WTC11 (cell line): Measurements from ENCODE around the gene CERS3. TPM values are rescaled to one million over a fixed set of nuclear protein-coding genes. Genes with fewer than 3 reads are reported as not detected.

Source experiments
- ATAC-seq: fragments of 200-7000 bp; cut with Tn5 transposase; 2 replicates; pipeline ENCODE4 v1.10.0; 2021; ENCODE audit warnings: mild to moderate bottlenecking, moderate library complexity
- CTCF ChIA-PET: fragments of 300-600 bp; sonication (Branson Sonifier 250); formaldehyde crosslinking; loops from one replicate; lab custom pipeline; 2021; ENCODE audit warnings: antibody characterized with exemption; lab: Charles Lee
- POLR2A ChIA-PET: fragments of 350-600 bp; sonication (Branson Sonifier 250); formaldehyde crosslinking; loops from one replicate; lab custom pipeline; 2021; ENCODE audit warnings: antibody characterized with exemption; lab: Charles Lee
- DNase-seq: peaks from one replicate; pipeline ENCODE4 v3.0.0; 2021; ENCODE audit warnings: low spot score
- H3K27ac Mint-ChIP-seq: 2 replicates; pipeline ENCODE4 v1.8.0; 2021; ENCODE audit warnings: mixed read lengths
- H3K27me3 Mint-ChIP-seq: 2 replicates; pipeline ENCODE4 v1.8.0; 2021; ENCODE audit warnings: low read depth, mild to moderate bottlenecking, moderate library complexity, mixed read lengths
- H3K36me3 Mint-ChIP-seq: 2 replicates; pipeline ENCODE4 v1.8.0; 2021; ENCODE audit warnings: mixed read lengths
- H3K4me1 Mint-ChIP-seq: 2 replicates; pipeline ENCODE4 v1.8.0; 2022; ENCODE audit warnings: mixed read lengths
- H3K4me3 Mint-ChIP-seq: 2 replicates; pipeline ENCODE4 v1.8.0; 2021; ENCODE audit warnings: mild to moderate bottlenecking, moderate library complexity, mixed read lengths
- H3K9me3 Mint-ChIP-seq: 2 replicates; pipeline ENCODE4 v1.8.0; 2021; ENCODE audit warnings: mixed read lengths
- ARID4B ChIP-seq: sonication (generic); formaldehyde crosslinking; IDR thresholded peaks from 2 replicates; pipeline ENCODE4 v1.8.0; 2023; ENCODE audit warnings: missing genetic modification reagents, mild to moderate bottlenecking, borderline replicate concordance
- CBFB ChIP-seq: sonication (generic); formaldehyde crosslinking; IDR thresholded peaks from 2 replicates; pipeline ENCODE4 v1.8.1; 2022; ENCODE audit warnings: mild to moderate bottlenecking, low read depth, missing genetic modification reagents
- E2F4 ChIP-seq: sonication (generic); formaldehyde crosslinking; IDR thresholded peaks from 2 replicates; pipeline ENCODE4 v1.8.1; 2022; ENCODE audit warnings: low read depth, mild to moderate bottlenecking, moderate library complexity, missing genetic modification reagents, borderline replicate concordance
- ERG ChIP-seq: fragments of 250-450 bp; sonication (Bioruptor Pico); IDR thresholded peaks from 2 replicates; pipeline ENCODE4 v1.8.0; 2021; ENCODE audit warnings: mild to moderate bottlenecking
- FOXK1 ChIP-seq: sonication (generic); formaldehyde crosslinking; IDR thresholded peaks from 2 replicates; pipeline ENCODE4 v1.8.0; 2022; ENCODE audit warnings: mild to moderate bottlenecking, moderate library complexity, missing genetic modification reagents
- HMGA2 ChIP-seq: fragments of 250-450 bp; sonication (Bioruptor Pico); IDR thresholded peaks from 2 replicates; pipeline ENCODE4 v1.4.0; 2021; ENCODE audit warnings: mild to moderate bottlenecking, moderate library complexity
- IRF1 ChIP-seq: sonication (generic); formaldehyde crosslinking; IDR thresholded peaks from 2 replicates; pipeline ENCODE4 v1.8.0; 2023; ENCODE audit warnings: missing genetic modification reagents
- IRF2 ChIP-seq: sonication (generic); formaldehyde crosslinking; IDR thresholded peaks from 2 replicates; pipeline ENCODE4 v1.8.0; 2022; ENCODE audit warnings: low read depth, missing genetic modification reagents, borderline replicate concordance
- NR1H2 ChIP-seq: sonication (generic); formaldehyde crosslinking; IDR thresholded peaks from 2 replicates; pipeline ENCODE4 v1.9.0; 2021; ENCODE audit warnings: mild to moderate bottlenecking, moderate library complexity, missing genetic modification reagents
- SOX15 ChIP-seq: fragments of 250-450 bp; sonication (Bioruptor Pico); IDR thresholded peaks from 2 replicates; pipeline ENCODE4 v1.9.0; 2021; ENCODE audit warnings: mild to moderate bottlenecking
- USF2 ChIP-seq: sonication (generic); formaldehyde crosslinking; IDR thresholded peaks from 2 replicates; pipeline ENCODE4 v1.8.1; 2023; ENCODE audit warnings: mild to moderate bottlenecking, missing genetic modification reagents, moderate library complexity
- ZNF396 ChIP-seq: fragments of 250-450 bp; sonication (Bioruptor Pico); IDR thresholded peaks from 2 replicates; pipeline ENCODE4 v1.8.0; 2021; ENCODE audit warnings: mild to moderate bottlenecking, moderate library complexity, borderline replicate concordance
- ZNF425 ChIP-seq: fragments of 250-450 bp; sonication (Bioruptor Pico); conservative IDR thresholded peaks from 2 replicates; pipeline ENCODE4 v1.9.0; 2021; ENCODE audit warnings: mild to moderate bottlenecking
- total RNA-seq: library from RNA; stranded (reverse); gene quantifications from 3 replicates; pipeline ENCODE4 v1.2.3, GENCODE V29; 2021
- TF ChIP-seq, protein P1 (sequence below): sonication (generic); formaldehyde crosslinking; IDR thresholded peaks from 2 replicates; pipeline ENCODE4 v1.8.1; 2023; ENCODE audit warnings: mild to moderate bottlenecking, moderate library complexity, missing genetic modification reagents
- TF ChIP-seq, protein P2 (sequence below): sonication (generic); formaldehyde crosslinking; IDR thresholded peaks from 2 replicates; pipeline ENCODE4 v1.8.0; 2022; ENCODE audit warnings: missing genetic modification reagents
- TF ChIP-seq, protein P3 (sequence below): sonication (generic); formaldehyde crosslinking; IDR thresholded peaks from 2 replicates; pipeline ENCODE4 v1.8.0; 2022; ENCODE audit warnings: mild to moderate bottlenecking, missing genetic modification reagents

The CERS3 gene
- total RNA-seq, 1 experiment from 2014 or later, result 0.74 TPM

DNA sequence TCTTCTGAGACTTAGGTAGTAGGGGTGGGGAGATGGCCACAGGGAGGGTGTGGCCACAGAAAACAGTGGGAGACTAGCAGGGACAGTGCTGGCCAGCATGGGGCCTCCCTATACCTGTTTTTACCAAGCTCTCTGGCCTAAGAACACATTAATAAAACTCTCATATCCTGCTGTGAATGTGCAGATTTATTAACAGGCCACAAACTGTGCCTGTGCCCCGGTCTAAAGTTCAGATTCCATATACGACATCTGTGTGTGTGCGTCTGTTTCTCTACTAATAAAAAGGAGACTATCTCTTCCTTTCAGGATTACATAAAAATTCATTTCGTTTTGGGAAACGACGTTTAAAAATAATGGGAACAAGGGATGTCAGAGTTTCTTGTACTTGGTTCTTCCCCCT is 94.2 kb downstream of the CERS3 start (continued):
- no peak for TF ChIP-seq ZNF396
- TF ChIP-seq CBFB, result no peak
- no peak for TF ChIP-seq FOXK1 (CRISPR knock-in tag)
- no peak for TF ChIP-seq SOX15
- TF ChIP-seq, protein P1, sequence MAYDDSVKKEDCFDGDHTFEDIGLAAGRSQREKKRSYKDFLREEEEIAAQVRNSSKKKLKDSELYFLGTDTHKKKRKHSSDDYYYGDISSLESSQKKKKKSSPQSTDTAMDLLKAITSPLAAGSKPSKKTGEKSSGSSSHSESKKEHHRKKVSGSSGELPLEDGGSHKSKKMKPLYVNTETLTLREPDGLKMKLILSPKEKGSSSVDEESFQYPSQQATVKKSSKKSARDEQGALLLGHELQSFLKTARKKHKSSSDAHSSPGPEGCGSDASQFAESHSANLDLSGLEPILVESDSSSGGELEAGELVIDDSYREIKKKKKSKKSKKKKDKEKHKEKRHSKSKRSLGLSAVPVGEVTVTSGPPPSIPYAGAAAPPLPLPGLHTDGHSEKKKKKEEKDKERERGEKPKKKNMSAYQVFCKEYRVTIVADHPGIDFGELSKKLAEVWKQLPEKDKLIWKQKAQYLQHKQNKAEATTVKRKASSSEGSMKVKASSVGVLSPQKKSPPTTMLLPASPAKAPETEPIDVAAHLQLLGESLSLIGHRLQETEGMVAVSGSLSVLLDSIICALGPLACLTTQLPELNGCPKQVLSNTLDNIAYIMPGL (CRISPR knock-in tag), result no peak
- TF ChIP-seq ERG, result no peak
- TF ChIP-seq, protein P2, sequence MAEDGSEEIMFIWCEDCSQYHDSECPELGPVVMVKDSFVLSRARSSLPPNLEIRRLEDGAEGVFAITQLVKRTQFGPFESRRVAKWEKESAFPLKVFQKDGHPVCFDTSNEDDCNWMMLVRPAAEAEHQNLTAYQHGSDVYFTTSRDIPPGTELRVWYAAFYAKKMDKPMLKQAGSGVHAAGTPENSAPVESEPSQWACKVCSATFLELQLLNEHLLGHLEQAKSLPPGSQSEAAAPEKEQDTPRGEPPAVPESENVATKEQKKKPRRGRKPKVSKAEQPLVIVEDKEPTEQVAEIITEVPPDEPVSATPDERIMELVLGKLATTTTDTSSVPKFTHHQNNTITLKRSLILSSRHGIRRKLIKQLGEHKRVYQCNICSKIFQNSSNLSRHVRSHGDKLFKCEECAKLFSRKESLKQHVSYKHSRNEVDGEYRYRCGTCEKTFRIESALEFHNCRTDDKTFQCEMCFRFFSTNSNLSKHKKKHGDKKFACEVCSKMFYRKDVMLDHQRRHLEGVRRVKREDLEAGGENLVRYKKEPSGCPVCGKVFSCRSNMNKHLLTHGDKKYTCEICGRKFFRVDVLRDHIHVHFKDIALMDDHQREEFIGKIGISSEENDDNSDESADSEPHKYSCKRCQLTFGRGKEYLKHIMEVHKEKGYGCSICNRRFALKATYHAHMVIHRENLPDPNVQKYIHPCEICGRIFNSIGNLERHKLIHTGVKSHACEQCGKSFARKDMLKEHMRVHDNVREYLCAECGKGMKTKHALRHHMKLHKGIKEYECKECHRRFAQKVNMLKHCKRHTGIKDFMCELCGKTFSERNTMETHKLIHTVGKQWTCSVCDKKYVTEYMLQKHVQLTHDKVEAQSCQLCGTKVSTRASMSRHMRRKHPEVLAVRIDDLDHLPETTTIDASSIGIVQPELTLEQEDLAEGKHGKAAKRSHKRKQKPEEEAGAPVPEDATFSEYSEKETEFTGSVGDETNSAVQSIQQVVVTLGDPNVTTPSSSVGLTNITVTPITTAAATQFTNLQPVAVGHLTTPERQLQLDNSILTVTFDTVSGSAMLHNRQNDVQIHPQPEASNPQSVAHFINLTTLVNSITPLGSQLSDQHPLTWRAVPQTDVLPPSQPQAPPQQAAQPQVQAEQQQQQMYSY, result no peak

DNA sequence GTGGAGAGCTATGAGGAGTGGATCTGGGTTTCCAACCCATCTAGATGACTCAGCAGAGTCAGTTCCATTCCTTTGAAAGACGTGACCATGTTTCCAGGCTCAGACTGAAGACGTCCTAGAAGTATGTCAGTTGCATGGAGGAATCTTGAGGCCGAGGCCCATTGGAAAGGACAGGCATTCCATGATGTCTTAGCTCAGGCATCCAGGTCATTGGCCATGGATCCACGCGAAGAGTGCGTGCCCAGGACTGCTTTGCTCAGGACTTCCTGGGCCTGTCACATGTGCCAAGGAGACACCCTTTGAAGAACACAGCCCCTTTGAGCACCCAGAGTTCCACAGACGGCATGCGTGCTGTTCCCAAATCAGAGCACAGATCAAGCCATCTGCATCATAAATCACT is 94.7 kb downstream of the CERS3 start:
- ATAC-seq (no peak), DNase-seq (no peak)
- H3K9me3 Mint-ChIP-seq, result peaks cover 22% of the 10 kb centered on the region
- H3K4me3 Mint-ChIP-seq, result no peak overlapping the region
- POLR2A ChIA-PET, result no interaction called here
- peaks cover 6% of the 10 kb centered on the region for H3K4me1 Mint-ChIP-seq
- H3K36me3 Mint-ChIP-seq, result no peaks in the 10 kb centered on the region
- no peak overlapping the region for H3K27ac Mint-ChIP-seq
- no peaks in the 10 kb centered on the region; the same call in 1 of the 2 replicates for H3K27me3 Mint-ChIP-seq
- CTCF ChIA-PET, result interaction anchor here (2.8 kb wide), 1 partner anchor 84 kb away, joined by 12 read pairs; no protein-coding TSS in a partner anchor
- TF ChIP-seq NR1H2 (CRISPR knock-in tag), result no peak
- no peak for TF ChIP-seq ARID4B (CRISPR knock-in tag)
- TF ChIP-seq IRF2 (CRISPR knock-in tag), result no peak
- TF ChIP-seq USF2 (CRISPR knock-in tag), result no peak
- TF ChIP-seq, protein P3, sequence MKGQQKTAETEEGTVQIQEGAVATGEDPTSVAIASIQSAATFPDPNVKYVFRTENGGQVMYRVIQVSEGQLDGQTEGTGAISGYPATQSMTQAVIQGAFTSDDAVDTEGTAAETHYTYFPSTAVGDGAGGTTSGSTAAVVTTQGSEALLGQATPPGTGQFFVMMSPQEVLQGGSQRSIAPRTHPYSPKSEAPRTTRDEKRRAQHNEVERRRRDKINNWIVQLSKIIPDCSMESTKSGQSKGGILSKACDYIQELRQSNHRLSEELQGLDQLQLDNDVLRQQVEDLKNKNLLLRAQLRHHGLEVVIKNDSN (CRISPR knock-in tag), result no peak
- no peak for TF ChIP-seq HMGA2 (CRISPR knock-in tag)
- no peak for TF ChIP-seq CBFB
- no peak for TF ChIP-seq FOXK1 (CRISPR knock-in tag)
- no peak for TF ChIP-seq E2F4
- TF ChIP-seq ZNF425 (CRISPR knock-in tag), result no peak
- no peak for TF ChIP-seq IRF1 (CRISPR knock-in tag)
